ENCODE results near the gene MACROD2. TPM values are rescaled to one million over a fixed set of nuclear protein-coding genes. Genes with fewer than 3 reads are reported as not detected.

The MACROD2 gene
- total RNA-seq, 1 donor from 2014 or later = 3.1 TPM

GRCh38 chr20:14832630-14833029 lies 837.3 kb downstream of the MACROD2 start:
- Histone ChIP-seq H3K4me1 (ENCODE audit: control insufficient read depth in 3 of 3, insufficient read depth in 3 of 3, low read length in 3 of 3) (no peaks in the 10 kb centered on the region), H3K9ac (ENCODE audit: low read depth in 1 of 3, low read length in 3 of 3) (no peak overlapping the region), H3K27ac (ENCODE audit: low read depth, low read length) (no peak overlapping the region), H3K36me3 (ENCODE audit: control insufficient read depth in 3 of 3, insufficient read depth in 3 of 3, low read length in 3 of 3) (no peaks in the 10 kb centered on the region), H3K4me3 (ENCODE audit: low read length in 3 of 3) (no peak overlapping the region), H3K9me3 (ENCODE audit: control insufficient read depth in 3 of 3, low read length in 3 of 3) (no peaks in the 10 kb centered on the region), H3K27me3 (ENCODE audit: control insufficient read depth in 3 of 3, insufficient read depth in 3 of 3, low read length in 3 of 3) (no peaks in the 10 kb centered on the region)

GRCh38 chr20:14838663-14839628 lies 843.6 kb downstream of the MACROD2 start:
- Histone ChIP-seq H3K4me3 (ENCODE audit: low read length in 3 of 3) (no peak overlapping the region), H3K27me3 (ENCODE audit: control insufficient read depth in 3 of 3, insufficient read depth in 3 of 3, low read length in 3 of 3) (no peaks in the 10 kb centered on the region), H3K27ac (ENCODE audit: low read depth, low read length) (no peak overlapping the region), H3K4me1 (ENCODE audit: control insufficient read depth in 3 of 3, insufficient read depth in 3 of 3, low read length in 3 of 3) (no peaks in the 10 kb centered on the region), H3K9ac (ENCODE audit: low read depth in 1 of 3, low read length in 3 of 3) (no peak overlapping the region), H3K9me3 (ENCODE audit: control insufficient read depth in 3 of 3, low read length in 3 of 3) (no peaks in the 10 kb centered on the region), H3K36me3 (ENCODE audit: control insufficient read depth in 3 of 3, insufficient read depth in 3 of 3, low read length in 3 of 3) (no peaks in the 10 kb centered on the region)

GRCh38 chr20:14845199-14846160 lies 850.2 kb downstream of the MACROD2 start:
- Histone ChIP-seq H3K27me3 (ENCODE audit: control insufficient read depth in 3 of 3, insufficient read depth in 3 of 3, low read length in 3 of 3) (no peaks in the 10 kb centered on the region), H3K4me1 (ENCODE audit: control insufficient read depth in 3 of 3, insufficient read depth in 3 of 3, low read length in 3 of 3) (no peaks in the 10 kb centered on the region), H3K36me3 (ENCODE audit: control insufficient read depth in 3 of 3, insufficient read depth in 3 of 3, low read length in 3 of 3) (no peaks in the 10 kb centered on the region), H3K27ac (ENCODE audit: low read depth, low read length) (no peak overlapping the region), H3K9ac (ENCODE audit: low read depth in 1 of 3, low read length in 3 of 3) (no peak overlapping the region), H3K4me3 (ENCODE audit: low read length in 3 of 3) (no peak overlapping the region), H3K9me3 (ENCODE audit: control insufficient read depth in 3 of 3, low read length in 3 of 3) (no peaks in the 10 kb centered on the region)

GRCh38 chr20:14848806-14849205 lies 853.5 kb downstream of the MACROD2 start:
- Histone ChIP-seq H3K9me3 (ENCODE audit: control insufficient read depth in 3 of 3, low read length in 3 of 3) (no peaks in the 10 kb centered on the region), H3K27ac (ENCODE audit: low read depth, low read length) (no peak overlapping the region)

GRCh38 chr20:14853079-14853478 lies 857.8 kb downstream of the MACROD2 start:
- H3K9me3 ChIP-seq (ENCODE audit: control insufficient read depth in 3 of 3, low read length in 3 of 3) = no peaks in the 10 kb centered on the region
- H3K36me3 ChIP-seq (ENCODE audit: control insufficient read depth in 3 of 3, insufficient read depth in 3 of 3, low read length in 3 of 3) = no peaks in the 10 kb centered on the region
- no peak overlapping the region for H3K9ac ChIP-seq (ENCODE audit: low read depth in 1 of 3, low read length in 3 of 3)
- H3K27me3 ChIP-seq (ENCODE audit: control insufficient read depth in 3 of 3, insufficient read depth in 3 of 3, low read length in 3 of 3) = no peaks in the 10 kb centered on the region
- no peak overlapping the region for H3K4me3 ChIP-seq (ENCODE audit: low read length in 3 of 3)
- H3K4me1 ChIP-seq (ENCODE audit: control insufficient read depth in 3 of 3, insufficient read depth in 3 of 3, low read length in 3 of 3) = no peaks in the 10 kb centered on the region
- H3K27ac ChIP-seq (ENCODE audit: low read depth, low read length) = no peak overlapping the region

More at GRCh38 chr20:14848806-14849205, 853.5 kb downstream of the MACROD2 start:
- Histone ChIP-seq H3K27me3 (ENCODE audit: control insufficient read depth in 3 of 3, insufficient read depth in 3 of 3, low read length in 3 of 3) (no peaks in the 10 kb centered on the region), H3K4me3 (ENCODE audit: low read length in 3 of 3) (no peak overlapping the region), H3K36me3 (ENCODE audit: control insufficient read depth in 3 of 3, insufficient read depth in 3 of 3, low read length in 3 of 3) (no peaks in the 10 kb centered on the region), H3K4me1 (ENCODE audit: control insufficient read depth in 3 of 3, insufficient read depth in 3 of 3, low read length in 3 of 3) (no peaks in the 10 kb centered on the region), H3K9ac (ENCODE audit: low read depth in 1 of 3, low read length in 3 of 3) (no peak overlapping the region)

- Histone ChIP-seq H3K4me1 (ENCODE audit: control insufficient read depth in 3 of 3, insufficient read depth in 3 of 3, low read length in 3 of 3) (no peaks in the 10 kb centered on the region), H3K36me3 (ENCODE audit: control insufficient read depth in 3 of 3, insufficient read depth in 3 of 3, low read length in 3 of 3) (no peaks in the 10 kb centered on the region), H3K27me3 (ENCODE audit: control insufficient read depth in 3 of 3, insufficient read depth in 3 of 3, low read length in 3 of 3) (no peaks in the 10 kb centered on the region), H3K27ac (ENCODE audit: low read depth, low read length) (no peak overlapping the region), H3K9me3 (ENCODE audit: control insufficient read depth in 3 of 3, low read length in 3 of 3) (no peaks in the 10 kb centered on the region), H3K4me3 (ENCODE audit: low read length in 3 of 3) (no peak overlapping the region), H3K9ac (ENCODE audit: low read depth in 1 of 3, low read length in 3 of 3) (no peak overlapping the region)
Measured at GRCh38 chr20:14855171-14855570, 859.9 kb downstream of the MACROD2 start.

GRCh38 chr20:14859627-14860026 lies 864.3 kb downstream of the MACROD2 start:
- H3K9me3 ChIP-seq (ENCODE audit: control insufficient read depth in 3 of 3, low read length in 3 of 3) = no peaks in the 10 kb centered on the region
- no peaks in the 10 kb centered on the region for H3K4me1 ChIP-seq (ENCODE audit: control insufficient read depth in 3 of 3, insufficient read depth in 3 of 3, low read length in 3 of 3)
- H3K9ac ChIP-seq (ENCODE audit: low read depth in 1 of 3, low read length in 3 of 3) = no peak overlapping the region
- H3K4me3 ChIP-seq (ENCODE audit: low read length in 3 of 3) = no peak overlapping the region
- H3K27me3 ChIP-seq (ENCODE audit: control insufficient read depth in 3 of 3, insufficient read depth in 3 of 3, low read length in 3 of 3) = no peaks in the 10 kb centered on the region
- H3K36me3 ChIP-seq (ENCODE audit: control insufficient read depth in 3 of 3, insufficient read depth in 3 of 3, low read length in 3 of 3) = no peaks in the 10 kb centered on the region
- H3K27ac ChIP-seq (ENCODE audit: low read depth, low read length) = no peak overlapping the region

GRCh38 chr20:14860410-14860814 lies 865.1 kb downstream of the MACROD2 start:
- Histone ChIP-seq H3K27ac (ENCODE audit: low read depth, low read length) (no peak overlapping the region), H3K4me3 (ENCODE audit: low read length in 3 of 3) (no peak overlapping the region), H3K27me3 (ENCODE audit: control insufficient read depth in 3 of 3, insufficient read depth in 3 of 3, low read length in 3 of 3) (no peaks in the 10 kb centered on the region), H3K36me3 (ENCODE audit: control insufficient read depth in 3 of 3, insufficient read depth in 3 of 3, low read length in 3 of 3) (no peaks in the 10 kb centered on the region), H3K9ac (ENCODE audit: low read depth in 1 of 3, low read length in 3 of 3) (no peak overlapping the region), H3K4me1 (ENCODE audit: control insufficient read depth in 3 of 3, insufficient read depth in 3 of 3, low read length in 3 of 3) (no peaks in the 10 kb centered on the region), H3K9me3 (ENCODE audit: control insufficient read depth in 3 of 3, low read length in 3 of 3) (no peaks in the 10 kb centered on the region)

- H3K36me3 ChIP-seq (ENCODE audit: control insufficient read depth in 3 of 3, insufficient read depth in 3 of 3, low read length in 3 of 3) = no peaks in the 10 kb centered on the region
- no peak overlapping the region for H3K9ac ChIP-seq (ENCODE audit: low read depth in 1 of 3, low read length in 3 of 3)
- H3K4me1 ChIP-seq (ENCODE audit: control insufficient read depth in 3 of 3, insufficient read depth in 3 of 3, low read length in 3 of 3) = no peaks in the 10 kb centered on the region
- H3K4me3 ChIP-seq (ENCODE audit: low read length in 3 of 3) = no peak overlapping the region
- no peak overlapping the region for H3K27ac ChIP-seq (ENCODE audit: low read depth, low read length)
- no peaks in the 10 kb centered on the region for H3K27me3 ChIP-seq (ENCODE audit: control insufficient read depth in 3 of 3, insufficient read depth in 3 of 3, low read length in 3 of 3)
- H3K9me3 ChIP-seq (ENCODE audit: control insufficient read depth in 3 of 3, low read length in 3 of 3) = no peaks in the 10 kb centered on the region
Measured at GRCh38 chr20:14861028-14861699, 865.8 kb downstream of the MACROD2 start.

Data from skeletal muscle tissue (tissue), 4 donors.